Ovary (tissue), 9 donors: ENCODE data around the gene ALDH3B2. TPM values are rescaled to one million over a fixed set of nuclear protein-coding genes. Genes with fewer than 3 reads are reported as not detected.

Source experiments
- DNase-seq, 5 donors: peaks; one replicate each; pipeline ENCODE4 v3.0.0-alpha.2; 2019 to 2020
- H3K27ac ChIP-seq, 2 donors: fragments of 200-600 bp; one replicate each; pipeline versions ENCODE4 v1.5.1 to v1.8.0; 2019 to 2022
- H3K27me3 ChIP-seq: fragments of 200-600 bp; one replicate; pipeline ENCODE4 v1.8.0; 2022
- H3K36me3 ChIP-seq: fragments of 200-600 bp; sonication (generic); one replicate; pipeline ENCODE4 v1.5.1; 2019
- H3K4me1 ChIP-seq: one replicate; pipeline ENCODE4 v1.8.1; 2013; ENCODE audit warnings: mild to moderate bottlenecking, moderate library complexity; ENCODE audit not compliant: insufficient read depth
- H3K4me3 ChIP-seq: fragments of 200-600 bp; sonication (generic); one replicate; pipeline ENCODE4 v1.5.1; 2017
- H3K9me3 ChIP-seq, 2 donors: fragments of 200-600 bp in 1 of 2; sonication (generic) in 1 of 2; one replicate each; pipeline versions ENCODE4 v1.5.1 to v1.8.1; 2013 to 2019; ENCODE audit warnings: mild to moderate bottlenecking in 1 of 2, moderate library complexity in 1 of 2
- CTCF ChIP-seq, 3 donors: fragments of 450-650 bp in 2 of 3; fragments of 200-600 bp in 1 of 3; IDR thresholded peaks; one replicate each; pipeline versions ENCODE4 v1.5.1 to v1.8.0; 2016 to 2022; ENCODE audit warnings: antibody characterized with exemption in 3 of 3, mild to moderate bottlenecking in 1 of 3
- EP300 ChIP-seq: sonication (generic); formaldehyde crosslinking; IDR thresholded peaks from one replicate; pipeline ENCODE4 v1.6.1; 2017; ENCODE audit warnings: antibody characterized with exemption
- POLR2A ChIP-seq: fragments of 450-650 bp; IDR thresholded peaks from one replicate; pipeline ENCODE4 v1.6.1; 2017; ENCODE audit warnings: antibody characterized with exemption, mild to moderate bottlenecking, moderate library complexity
- WGBS, 3 donors: extraction: QIAGEN DNeasy Blood & Tissue Kit in 1 of 3; methylation state at CpG; one replicate each; pipeline versions ENCODE4 v1.1.5 to v1.1.7; 2013 to 2017; 5-methylcytosine and 5-hydroxymethylcytosine counted together
- intact Hi-C, 4 donors: fragments of 100-400 bp; cut with DNase I; formaldehyde crosslinking; loops; one replicate each; pipeline versions ENCODE4 v1.11.0 to v1.15.1; 2022 to 2023
- polyA plus RNA-seq, 2 donors: library from polyadenylated mRNA; stranded (reverse); fragments of 200-250 nt in 1 of 2; fragments of 350-450 nt in 1 of 2; fragmentation: Illumina TruSeq in 1 of 2; extraction: RNeasy Lipid Tissue Mini Kit (QIAGEN cat#74804) in 1 of 2; gene quantifications; one replicate each; pipeline ENCODE4 v1.2.3, GENCODE V29; 2013 to 2014
- total RNA-seq, 7 donors: library from RNA; depleted of rRNA in 2 of 7; stranded (reverse); fragments of >200 nt in 2 of 7; fragmentation: NEBNext Ultra II Directional in 3 of 7; extraction: Animal tissue kit (Norgen Biotek cat#: 25700) in 3 of 7; gene quantifications; one replicate each; pipeline versions ENCODE4 v1.1.0 to v1.2.4, GENCODE V29; 2016 to 2023
- donor health status: DM: no; HTN: no; CAD: no; lungs with moderate emphysema.
- donor health status: DM: no; HTN: no; CAD: no.
- donor health status: Bipolar disorder and iron deficiency.
- donor health status: DM: yes; HTN: yes; CAD: no.
- donor health status: DM: no; HTN: no; CAD: no.
- donor health status: DM: yes; HTN: yes; CAD: no.

ALDH3B2 gene
- total and polyA plus RNA-seq, 9 donors, result 0.15 to 0.57 (median 0.27) TPM; not detected in 5

DNA sequence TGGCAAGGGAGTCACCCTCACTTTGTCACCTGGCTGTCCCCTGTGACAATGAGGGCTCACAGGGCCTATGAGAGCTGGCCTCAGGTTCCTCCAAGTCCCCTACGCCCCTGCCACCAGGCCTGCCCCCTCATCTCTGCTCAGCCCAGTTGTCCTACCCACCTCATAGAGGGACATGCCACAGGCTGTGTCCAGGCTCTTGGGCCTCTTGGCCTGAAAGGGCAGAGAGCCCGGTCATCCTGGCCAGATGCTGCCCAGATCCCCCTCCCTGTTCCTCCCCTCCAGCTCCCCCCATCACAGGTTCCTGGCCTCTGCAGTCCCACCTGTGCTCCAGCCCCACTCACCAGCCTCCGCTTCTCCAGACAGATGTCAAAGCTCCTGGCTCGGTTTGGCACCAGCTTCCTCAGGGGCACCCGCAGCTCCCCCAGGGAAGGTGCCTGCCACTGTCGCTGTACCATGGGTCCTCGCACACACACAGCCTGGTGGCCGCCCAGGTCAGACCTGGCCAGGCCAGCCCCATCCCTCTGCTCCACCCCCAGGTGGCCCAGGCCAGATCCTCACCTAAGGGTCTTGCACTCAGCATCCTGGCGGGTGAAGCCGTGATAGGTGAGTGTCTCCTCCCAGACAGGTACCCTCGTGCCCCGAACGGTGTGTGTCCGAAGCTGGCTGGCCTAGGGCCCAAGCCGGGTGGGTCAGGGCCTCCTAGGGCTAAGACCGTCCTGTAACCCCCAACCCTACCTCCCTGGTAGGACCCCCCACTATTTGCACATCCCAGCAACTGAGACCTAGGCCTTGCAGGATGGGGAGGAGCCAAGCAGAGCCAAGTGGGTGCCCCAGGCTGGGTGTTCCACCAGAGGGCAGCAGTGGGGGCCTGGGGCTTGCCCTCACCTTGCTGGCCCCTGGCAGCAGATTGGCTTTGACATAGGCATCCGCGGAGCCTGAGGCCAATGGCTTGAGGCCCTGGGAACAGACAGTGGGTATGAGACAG lies 59.4 kb downstream of the ALDH3B2 start:
- Histone ChIP-seq H3K4me3 (no peak overlapping the region), H3K36me3 (no peaks in the 10 kb centered on the region), H3K27ac (no peak overlapping the region), H3K4me1 (no peaks in the 10 kb centered on the region), H3K9me3 (no peaks in the 10 kb centered on the region), H3K27me3 (no peaks in the 10 kb centered on the region)
- TF ChIP-seq POLR2A, result no peak
- TF ChIP-seq CTCF (IDR thresholded peaks at IDR 0.05), result no peak
- no peak for TF ChIP-seq EP300
- WGBS, 3 donors, result 71 to 76% (median 75%) methylated on average over 8 to 18 of the region's 18 CpGs
- intact Hi-C loops, result no loop called here
- DNase-seq, result peak in 1 of 5 donors; percentile 30

GRCh38 chr11:67613960-67614715 lies 60.3 kb downstream of the ALDH3B2 start:
- no peak overlapping the region for H3K27ac ChIP-seq

DNA sequence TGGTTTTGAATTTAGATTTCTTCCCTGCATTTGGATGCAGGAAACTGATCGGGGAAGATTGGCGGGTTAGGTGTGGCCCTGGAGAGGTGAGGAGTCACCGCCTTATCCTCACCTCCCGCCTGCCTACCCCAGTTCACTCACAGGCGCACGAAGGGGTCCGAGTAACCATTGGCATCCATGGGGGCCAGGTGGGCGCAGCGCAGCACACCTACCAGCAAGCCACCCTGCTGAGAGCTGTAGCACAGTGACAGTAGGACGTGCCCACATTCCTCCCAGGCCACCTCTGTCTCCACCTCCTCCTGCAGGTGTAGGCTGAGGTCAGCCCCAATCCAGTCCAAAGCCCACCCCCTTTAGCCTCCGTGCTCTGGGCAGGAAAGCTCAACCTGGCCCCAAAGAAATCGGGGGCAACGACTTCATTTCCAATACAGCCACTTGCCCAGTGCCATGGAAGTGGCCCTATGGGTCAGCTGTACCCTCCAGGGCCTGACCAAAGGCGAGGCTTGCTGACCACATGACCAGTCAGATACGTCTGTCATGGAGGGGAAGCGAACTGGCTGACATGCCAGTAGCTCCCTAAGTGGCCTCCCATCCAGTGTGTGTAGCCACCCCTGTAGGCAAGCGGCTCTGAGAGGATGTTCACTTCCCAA lies 61.0 kb downstream of the ALDH3B2 start:
- TF ChIP-seq CTCF (IDR thresholded peaks at IDR 0.05) (no peak), POLR2A (no peak), EP300 (no peak)
- intact Hi-C loops, result no loop called here
- Histone ChIP-seq H3K4me3 (no peak overlapping the region), H3K4me1 (no peaks in the 10 kb centered on the region), H3K36me3 (no peaks in the 10 kb centered on the region), H3K9me3 (no peaks in the 10 kb centered on the region), H3K27me3 (no peaks in the 10 kb centered on the region), H3K27ac (no peak overlapping the region)
- peak in 1 of 5 donors; percentile 25 for DNase-seq
- 78 to 83% (median 80%) methylated on average over 16 to 17 of the region's 17 CpGs for WGBS, 3 donors

More at GRCh38 chr11:67613960-67614715, 60.3 kb downstream of the ALDH3B2 start:
- no peaks in the 10 kb centered on the region for H3K36me3 ChIP-seq
- no peak for TF ChIP-seq EP300
- peak; percentile 47 to 58 (median 51) for TF ChIP-seq CTCF (IDR thresholded peaks at IDR 0.05)
- TF ChIP-seq POLR2A, result no peak
- 10 to 16% (median 11%) methylated on average over 15 to 23 of the region's 23 CpGs for WGBS, 3 donors
- no peaks in the 10 kb centered on the region for H3K9me3 ChIP-seq
- H3K4me3 ChIP-seq, result peak overlapping the region; percentile 19
- no peaks in the 10 kb centered on the region for H3K4me1 ChIP-seq
- H3K27me3 ChIP-seq, result no peaks in the 10 kb centered on the region
- intact Hi-C loops, result no loop called here
- DNase-seq, result peak in 3 of 5 donors; percentile 66 to 75 (median 69)

- 76 to 81% (median 79%) methylated on average over 13 of the region's 13 CpGs for WGBS, 3 donors
- Histone ChIP-seq H3K27me3 (no peaks in the 10 kb centered on the region), H3K36me3 (no peaks in the 10 kb centered on the region), H3K4me1 (no peaks in the 10 kb centered on the region), H3K27ac (no peak overlapping the region), H3K9me3 (no peaks in the 10 kb centered on the region), H3K4me3 (no peak overlapping the region)
- DNase-seq, result no peak
- intact Hi-C loops, result no loop called here
- TF ChIP-seq POLR2A, result no peak
- no peak for TF ChIP-seq CTCF (IDR thresholded peaks at IDR 0.05)
- no peak for TF ChIP-seq EP300
These were observed 61.7 kb downstream of the ALDH3B2 start for GRCh38 chr11:67612751-67613150.
